C4-2B (cell line): ENCODE measurements around the gene SGPP1.

ENCODE experiments used
- ZFX ChIP-seq: fragments of 450-650 bp; IDR thresholded peaks from 2 replicates; pipeline ENCODE4 v1.6.1; 2017
- TF ChIP-seq, protein P1 (sequence below): fragments of 450-650 bp; conservative IDR thresholded peaks from 2 replicates; pipeline ENCODE4 v1.5.1; 2017; ENCODE audit warnings: mild to moderate bottlenecking

GRCh38 chr14:63777024-63777423 is 49.2 kb upstream of the SGPP1 start:
- TF ChIP-seq, protein P1, sequence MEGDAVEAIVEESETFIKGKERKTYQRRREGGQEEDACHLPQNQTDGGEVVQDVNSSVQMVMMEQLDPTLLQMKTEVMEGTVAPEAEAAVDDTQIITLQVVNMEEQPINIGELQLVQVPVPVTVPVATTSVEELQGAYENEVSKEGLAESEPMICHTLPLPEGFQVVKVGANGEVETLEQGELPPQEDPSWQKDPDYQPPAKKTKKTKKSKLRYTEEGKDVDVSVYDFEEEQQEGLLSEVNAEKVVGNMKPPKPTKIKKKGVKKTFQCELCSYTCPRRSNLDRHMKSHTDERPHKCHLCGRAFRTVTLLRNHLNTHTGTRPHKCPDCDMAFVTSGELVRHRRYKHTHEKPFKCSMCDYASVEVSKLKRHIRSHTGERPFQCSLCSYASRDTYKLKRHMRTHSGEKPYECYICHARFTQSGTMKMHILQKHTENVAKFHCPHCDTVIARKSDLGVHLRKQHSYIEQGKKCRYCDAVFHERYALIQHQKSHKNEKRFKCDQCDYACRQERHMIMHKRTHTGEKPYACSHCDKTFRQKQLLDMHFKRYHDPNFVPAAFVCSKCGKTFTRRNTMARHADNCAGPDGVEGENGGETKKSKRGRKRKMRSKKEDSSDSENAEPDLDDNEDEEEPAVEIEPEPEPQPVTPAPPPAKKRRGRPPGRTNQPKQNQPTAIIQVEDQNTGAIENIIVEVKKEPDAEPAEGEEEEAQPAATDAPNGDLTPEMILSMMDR, result no peak
- TF ChIP-seq ZFX, result no peak
